HCT116 (cell line): ENCODE data around the gene CYP24A1.

Experiments used
- CEBPB ChIP-seq: IDR thresholded peaks from 2 replicates; pipeline ENCODE4 v1.6.1; 2012; ENCODE audit warnings: low read depth
- EGR1 ChIP-seq: IDR thresholded peaks from 2 replicates; pipeline ENCODE4 v1.6.1; 2012; ENCODE audit warnings: low read depth
- EZH2 ChIP-seq: fragments of 200-600 bp; sonication (generic); IDR thresholded peaks from 2 replicates; pipeline ENCODE4 v1.6.1; 2017; ENCODE audit warnings: antibody characterized with exemption, mixed run types
- JUND ChIP-seq: IDR thresholded peaks from 2 replicates; pipeline ENCODE4 v1.6.1; 2012
- POLR2A ChIP-seq: IDR thresholded peaks from 2 replicates; pipeline ENCODE4 v1.7.0; 2011; ENCODE audit warnings: borderline replicate concordance; ENCODE audit not compliant: insufficient read depth, insufficient read length; ENCODE audit errors: extremely low read depth
- SIN3A ChIP-seq: IDR thresholded peaks from 2 replicates; pipeline ENCODE4 v1.6.1; 2012; ENCODE audit warnings: low read depth
- TF ChIP-seq, protein P1 (sequence below), 3 experiments: fragments of 200-600 bp in 1 of 3; sonication (generic) in 1 of 3; IDR thresholded peaks in 2 of 3; conservative IDR thresholded peaks in 1 of 3; 2 replicates each; pipeline ENCODE4 v1.5.1; 2012 to 2017; ENCODE audit warnings: low read depth in 2 of 3, low read length in 2 of 3, antibody characterized with exemption in 1 of 3, borderline replicate concordance in 1 of 3, control low read depth in 1 of 3, mild to moderate bottlenecking in 1 of 3, mixed read lengths in 1 of 3, mixed run types in 1 of 3, moderate library complexity in 1 of 3; ENCODE audit not compliant: insufficient read depth in 1 of 3

DNA sequence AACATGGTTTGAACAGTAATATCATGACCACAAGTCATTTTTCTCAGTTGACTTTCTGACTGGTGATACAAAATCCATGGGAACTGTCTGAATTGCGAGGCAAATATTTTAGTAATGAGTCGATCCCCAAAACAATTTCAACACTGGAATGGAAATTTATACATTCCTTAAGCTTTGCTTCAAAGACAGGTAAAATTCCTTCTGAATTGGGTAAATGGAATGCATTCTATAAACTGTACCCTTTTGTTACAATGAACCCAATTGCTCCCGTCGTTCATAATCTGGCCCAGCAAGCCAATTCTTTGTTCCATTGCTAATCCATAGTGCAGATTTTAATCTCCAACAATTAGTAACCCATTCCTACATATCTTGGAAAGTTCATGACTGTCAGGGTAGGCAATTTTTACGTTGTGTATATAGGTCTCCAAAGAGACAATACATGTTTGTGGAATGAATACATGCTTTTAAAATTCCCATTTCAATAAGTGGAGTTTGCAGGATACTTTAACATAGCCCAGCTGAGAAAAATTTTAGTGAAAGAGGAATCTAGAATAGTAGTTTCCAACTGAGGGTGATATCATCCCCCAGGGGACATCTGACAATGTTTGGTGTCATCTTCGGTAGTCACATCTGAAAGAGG lies 32.7 kb downstream of the CYP24A1 start:
- TF ChIP-seq EGR1: no peak
- TF ChIP-seq, protein P1, sequence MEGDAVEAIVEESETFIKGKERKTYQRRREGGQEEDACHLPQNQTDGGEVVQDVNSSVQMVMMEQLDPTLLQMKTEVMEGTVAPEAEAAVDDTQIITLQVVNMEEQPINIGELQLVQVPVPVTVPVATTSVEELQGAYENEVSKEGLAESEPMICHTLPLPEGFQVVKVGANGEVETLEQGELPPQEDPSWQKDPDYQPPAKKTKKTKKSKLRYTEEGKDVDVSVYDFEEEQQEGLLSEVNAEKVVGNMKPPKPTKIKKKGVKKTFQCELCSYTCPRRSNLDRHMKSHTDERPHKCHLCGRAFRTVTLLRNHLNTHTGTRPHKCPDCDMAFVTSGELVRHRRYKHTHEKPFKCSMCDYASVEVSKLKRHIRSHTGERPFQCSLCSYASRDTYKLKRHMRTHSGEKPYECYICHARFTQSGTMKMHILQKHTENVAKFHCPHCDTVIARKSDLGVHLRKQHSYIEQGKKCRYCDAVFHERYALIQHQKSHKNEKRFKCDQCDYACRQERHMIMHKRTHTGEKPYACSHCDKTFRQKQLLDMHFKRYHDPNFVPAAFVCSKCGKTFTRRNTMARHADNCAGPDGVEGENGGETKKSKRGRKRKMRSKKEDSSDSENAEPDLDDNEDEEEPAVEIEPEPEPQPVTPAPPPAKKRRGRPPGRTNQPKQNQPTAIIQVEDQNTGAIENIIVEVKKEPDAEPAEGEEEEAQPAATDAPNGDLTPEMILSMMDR (IDR thresholded peaks at IDR 0.05 in 2 of 3, conservative IDR thresholded peaks at IDR 0.05 in 1 of 3; ENCODE audit: borderline replicate concordance in 1 of 3, insufficient read depth in 1 of 3, low read depth in 2 of 3, low read length in 2 of 3): no peak
- TF ChIP-seq POLR2A: no peak
- TF ChIP-seq JUND: peak; percentile 9; the same call in 1 of the 2 replicates
- no peak; the same call in 1 of the 2 replicates for TF ChIP-seq CEBPB
- TF ChIP-seq EZH2: no peak
- no peak for TF ChIP-seq SIN3A
